CD4-positive, CD25-positive, alpha-beta regulatory T cell (primary cell): ENCODE results near the gene UBXN7. TPM values are rescaled to one million over a fixed set of nuclear protein-coding genes. Genes with fewer than 3 reads are reported as not detected.

Source experiments
- ATAC-seq, 2 donors: fragments of 150-1000 bp; cut with Tn5 transposase; one replicate each; pipeline ENCODE4 v1.10.0; 2021; ENCODE audit warnings: low read depth in 2 of 2, moderate number of reproducible peaks in 2 of 2, moderate library complexity in 1 of 2
- DNase-seq, 3 donors: peaks; one replicate each; pipeline versions ENCODE4 v3.0.0 to v3.0.0-alpha.2; 2012 to 2022; ENCODE audit warnings: mixed read lengths in 1 of 3
- H3K27ac ChIP-seq: one replicate; pipeline ENCODE4 v1.7.0; 2013; ENCODE audit warnings: mild to moderate bottlenecking, low read length; ENCODE audit not compliant: insufficient read depth, poor library complexity, severe bottlenecking
- H3K27me3 ChIP-seq: one replicate; pipeline ENCODE4 v1.7.0; 2013; ENCODE audit warnings: low read length; ENCODE audit not compliant: control insufficient read depth, insufficient read depth
- H3K36me3 ChIP-seq: one replicate; pipeline ENCODE4 v1.7.0; 2013; ENCODE audit warnings: mild to moderate bottlenecking, low read length, moderate library complexity; ENCODE audit not compliant: control insufficient read depth, insufficient read depth
- H3K4me1 ChIP-seq: 2 replicates; pipeline ENCODE4 v1.7.0; 2013; ENCODE audit warnings: mild to moderate bottlenecking, low read length; ENCODE audit not compliant: insufficient read depth, control insufficient read depth, poor library complexity, severe bottlenecking
- H3K4me3 ChIP-seq: one replicate; pipeline ENCODE4 v1.7.0; 2013; ENCODE audit warnings: low read depth, mild to moderate bottlenecking, low read length, moderate library complexity
- H3K9me3 ChIP-seq, 2 experiments: 1 replicate in 1 of 2; 2 replicates in 1 of 2; pipeline ENCODE4 v1.7.0; 2013; ENCODE audit warnings: low read length in 2 of 2, mild to moderate bottlenecking in 1 of 2, moderate library complexity in 1 of 2; ENCODE audit not compliant: control insufficient read depth in 2 of 2
- H3K27ac Mint-ChIP-seq, 3 donors: one replicate each; pipeline ENCODE4 v1.8.0; 2020 to 2022; ENCODE audit warnings: mild to moderate bottlenecking in 3 of 3, mixed read lengths in 3 of 3, moderate library complexity in 2 of 3
- H3K27me3 Mint-ChIP-seq: one replicate; pipeline ENCODE4 v1.8.0; 2022; ENCODE audit warnings: mild to moderate bottlenecking, mixed read lengths
- H3K36me3 Mint-ChIP-seq: one replicate; pipeline ENCODE4 v1.8.0; 2020; ENCODE audit warnings: mixed read lengths
- H3K4me1 Mint-ChIP-seq, 4 donors: one replicate each; pipeline ENCODE4 v1.8.0; 2020 to 2022; ENCODE audit warnings: mixed read lengths in 4 of 4, mild to moderate bottlenecking in 1 of 4
- H3K4me3 Mint-ChIP-seq, 4 donors: one replicate each; pipeline ENCODE4 v1.8.0; 2020 to 2022; ENCODE audit warnings: mild to moderate bottlenecking in 4 of 4, mixed read lengths in 4 of 4, moderate library complexity in 3 of 4
- H3K9me3 Mint-ChIP-seq, 7 donors: one replicate each; pipeline ENCODE4 v1.8.0; 2020 to 2022; ENCODE audit warnings: mixed read lengths in 7 of 7, mild to moderate bottlenecking in 3 of 7, moderate library complexity in 2 of 7
- polyA plus RNA-seq, 4 donors: library from polyadenylated mRNA; unstranded; fragments of 300-500 nt; fragmentation: Illumina TruSeq; gene quantifications; one replicate each; pipeline ENCODE4 v1.2.3, GENCODE V29; 2021
- total RNA-seq: library from RNA; stranded (reverse); gene quantifications from one replicate; pipeline ENCODE4 v1.2.3, GENCODE V29; 2022

The UBXN7 gene
- total and polyA plus RNA-seq, 5 donors from 2014 or later, result 23.6 to 93.8 (median 33.3) TPM

- H3K27ac Mint-ChIP-seq, result no peak overlapping the region
- Histone ChIP-seq H3K9me3 (no peaks in the 10 kb centered on the region), H3K36me3 (no peaks in the 10 kb centered on the region), H3K4me1 (no peaks in the 10 kb centered on the region), H3K27ac (no peak overlapping the region), H3K27me3 (no peaks in the 10 kb centered on the region), H3K4me3 (no peak overlapping the region)
- H3K9me3 Mint-ChIP-seq, result no peaks in the 10 kb centered on the region
- H3K36me3 Mint-ChIP-seq, result no peaks in the 10 kb centered on the region
- DNase-seq (no peak), ATAC-seq (no peak)
- H3K4me1 Mint-ChIP-seq, result peaks cover 0 to 4% (median 0%) of the 10 kb centered on the region in 4 donors
- H3K4me3 Mint-ChIP-seq, result no peak overlapping the region
- H3K27me3 Mint-ChIP-seq, result peaks cover 13% of the 10 kb centered on the region
Observed at GRCh38 chr3:196339493-196340254, 92.6 kb downstream of the UBXN7 start.

- no peaks in the 10 kb centered on the region for H3K4me1 ChIP-seq
- no peaks in the 10 kb centered on the region for H3K36me3 ChIP-seq
- H3K27me3 Mint-ChIP-seq, result peaks cover 14% of the 10 kb centered on the region
- no peaks in the 10 kb centered on the region for H3K27me3 ChIP-seq
- H3K4me3 ChIP-seq, result no peak overlapping the region
- ATAC-seq (no peak), DNase-seq (no peak)
- no peak overlapping the region for H3K27ac Mint-ChIP-seq
- H3K9me3 Mint-ChIP-seq, result no peaks in the 10 kb centered on the region
- H3K4me1 Mint-ChIP-seq, result no peaks in the 10 kb centered on the region
- H3K4me3 Mint-ChIP-seq, result no peak overlapping the region
- H3K27ac ChIP-seq, result no peak overlapping the region
- H3K9me3 ChIP-seq, result no peaks in the 10 kb centered on the region
- no peaks in the 10 kb centered on the region for H3K36me3 Mint-ChIP-seq
Observed at GRCh38 chr3:196339044-196339443, 93.2 kb downstream of the UBXN7 start.

- no peaks in the 10 kb centered on the region for H3K36me3 Mint-ChIP-seq
- Histone ChIP-seq H3K4me3 (no peak overlapping the region), H3K27ac (no peak overlapping the region), H3K27me3 (no peaks in the 10 kb centered on the region), H3K9me3 (no peaks in the 10 kb centered on the region), H3K4me1 (no peaks in the 10 kb centered on the region), H3K36me3 (no peaks in the 10 kb centered on the region)
- H3K27ac Mint-ChIP-seq, result no peak overlapping the region
- no peaks in the 10 kb centered on the region for H3K9me3 Mint-ChIP-seq
- ATAC-seq (no peak), DNase-seq (no peak)
- no peaks in the 10 kb centered on the region for H3K4me1 Mint-ChIP-seq
- H3K27me3 Mint-ChIP-seq, result peaks cover 22% of the 10 kb centered on the region
- no peak overlapping the region for H3K4me3 Mint-ChIP-seq
Observed at GRCh38 chr3:196336319-196337145, 95.7 kb downstream of the UBXN7 start.

GRCh38 chr3:196335503-196335948, 96.7 kb downstream of the UBXN7 start:
- H3K9me3 Mint-ChIP-seq, result no peaks in the 10 kb centered on the region
- H3K27ac ChIP-seq, result no peak overlapping the region
- H3K4me1 ChIP-seq, result no peaks in the 10 kb centered on the region
- H3K4me3 ChIP-seq, result no peak overlapping the region
- H3K4me3 Mint-ChIP-seq, result no peak overlapping the region
- H3K4me1 Mint-ChIP-seq, result no peaks in the 10 kb centered on the region
- no peak overlapping the region for H3K27ac Mint-ChIP-seq
- H3K36me3 Mint-ChIP-seq, result no peaks in the 10 kb centered on the region
- DNase-seq (no peak), ATAC-seq (no peak)
- no peaks in the 10 kb centered on the region for H3K36me3 ChIP-seq
- H3K9me3 ChIP-seq, result no peaks in the 10 kb centered on the region
- H3K27me3 ChIP-seq, result no peaks in the 10 kb centered on the region
- peaks cover 22% of the 10 kb centered on the region for H3K27me3 Mint-ChIP-seq

GRCh38 chr3:196334982-196335381, 97.2 kb downstream of the UBXN7 start:
- peaks cover 22% of the 10 kb centered on the region for H3K27me3 Mint-ChIP-seq
- H3K9me3 Mint-ChIP-seq, result no peaks in the 10 kb centered on the region
- H3K4me3 Mint-ChIP-seq, result no peak overlapping the region
- Histone ChIP-seq H3K4me3 (no peak overlapping the region), H3K9me3 (no peaks in the 10 kb centered on the region), H3K4me1 (no peaks in the 10 kb centered on the region), H3K27ac (no peak overlapping the region), H3K36me3 (no peaks in the 10 kb centered on the region), H3K27me3 (no peaks in the 10 kb centered on the region)
- H3K36me3 Mint-ChIP-seq, result no peaks in the 10 kb centered on the region
- no peak for DNase-seq
- no peak for ATAC-seq
- H3K4me1 Mint-ChIP-seq, result no peaks in the 10 kb centered on the region
- no peak overlapping the region for H3K27ac Mint-ChIP-seq

- DNase-seq (no peak), ATAC-seq (no peak)
- peaks cover 23% of the 10 kb centered on the region for H3K27me3 Mint-ChIP-seq
- no peak overlapping the region for H3K4me3 ChIP-seq
- no peak overlapping the region for H3K27ac Mint-ChIP-seq
- H3K9me3 Mint-ChIP-seq, result no peaks in the 10 kb centered on the region
- no peaks in the 10 kb centered on the region for H3K4me1 ChIP-seq
- no peak overlapping the region for H3K27ac ChIP-seq
- H3K4me3 Mint-ChIP-seq, result no peak overlapping the region
- no peaks in the 10 kb centered on the region for H3K4me1 Mint-ChIP-seq
- no peaks in the 10 kb centered on the region for H3K9me3 ChIP-seq
- H3K27me3 ChIP-seq, result no peaks in the 10 kb centered on the region
- H3K36me3 Mint-ChIP-seq, result no peaks in the 10 kb centered on the region
- no peaks in the 10 kb centered on the region for H3K36me3 ChIP-seq
Observed at GRCh38 chr3:196332168-196332567, 100.1 kb downstream of the UBXN7 start.

GRCh38 chr3:196327405-196327804, 104.8 kb downstream of the UBXN7 start:
- Histone ChIP-seq H3K4me3 (no peak overlapping the region), H3K36me3 (no peaks in the 10 kb centered on the region), H3K27me3 (no peaks in the 10 kb centered on the region), H3K9me3 (no peaks in the 10 kb centered on the region), H3K27ac (no peak overlapping the region), H3K4me1 (no peaks in the 10 kb centered on the region)
- Mint-ChIP-seq H3K4me3 (no peak overlapping the region), H3K27ac (peak overlapping the region in 1 of 3 donors; percentile 56), H3K36me3 (no peaks in the 10 kb centered on the region), H3K4me1 (no peaks in the 10 kb centered on the region), H3K9me3 (peaks cover 0 to 1% (median 0%) of the 10 kb centered on the region in 7 donors), H3K27me3 (peaks cover 8% of the 10 kb centered on the region)
- DNase-seq (no peak), ATAC-seq (no peak)
